ENCODE measurements around the gene BAZ2B. TPM values are rescaled to one million over a fixed set of nuclear protein-coding genes. Genes with fewer than 3 reads are reported as not detected.
"Not testable (repeated sequence)": the region's sequence is repeated elsewhere in the genome, so short reads cannot be mapped to it uniquely, and the experiment has no call there.

Gene BAZ2B
- total RNA-seq, 2 donors from 2014 or later = 60.8 to 84.5 TPM

DNA sequence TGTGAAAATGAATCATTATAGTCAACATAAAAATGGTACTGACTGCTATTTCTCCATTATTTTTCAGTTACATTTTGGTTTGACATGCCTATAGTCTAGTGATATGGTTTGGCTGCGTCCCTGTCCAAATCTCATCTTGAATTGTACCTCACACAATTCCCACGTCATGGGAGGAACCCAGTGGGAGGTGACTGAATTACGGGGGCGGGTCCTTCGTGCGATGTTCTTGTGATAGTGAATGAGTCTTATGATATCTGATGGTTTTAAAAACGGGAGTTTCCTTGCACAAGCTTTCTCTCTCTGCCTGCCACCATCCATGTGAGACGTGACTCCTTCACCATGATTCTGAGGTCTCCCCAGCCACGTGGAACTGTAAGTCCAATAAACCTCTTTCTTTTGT, 70.3 kb downstream of the BAZ2B start:
- no peaks in the 10 kb centered on the region for H3K27me3 ChIP-seq (replicated peaks; ENCODE audit: insufficient read depth)
- 67% methylated on average over 9 of the region's 9 CpGs for whole genome bisulfite sequencing
- intact Hi-C loops (cut with DNase I) = no loop called here
- no peak for DNase-seq (ENCODE audit: low spot score)
- no peak overlapping the region for H3K27ac ChIP-seq
- no peak overlapping the region for H3K4me3 ChIP-seq
- no peaks in the 10 kb centered on the region for H3K36me3 ChIP-seq
- no peak for TF ChIP-seq POLR2AphosphoS5 (IDR thresholded peaks at IDR 0.05)
- no peak for TF ChIP-seq POLR2A (IDR thresholded peaks at IDR 0.05)
- TF ChIP-seq CTCF (IDR thresholded peaks at IDR 0.05) = no peak
- no peaks in the 10 kb centered on the region for H3K9me3 ChIP-seq
- no peaks in the 10 kb centered on the region for H3K4me1 ChIP-seq (replicated peaks)

DNA sequence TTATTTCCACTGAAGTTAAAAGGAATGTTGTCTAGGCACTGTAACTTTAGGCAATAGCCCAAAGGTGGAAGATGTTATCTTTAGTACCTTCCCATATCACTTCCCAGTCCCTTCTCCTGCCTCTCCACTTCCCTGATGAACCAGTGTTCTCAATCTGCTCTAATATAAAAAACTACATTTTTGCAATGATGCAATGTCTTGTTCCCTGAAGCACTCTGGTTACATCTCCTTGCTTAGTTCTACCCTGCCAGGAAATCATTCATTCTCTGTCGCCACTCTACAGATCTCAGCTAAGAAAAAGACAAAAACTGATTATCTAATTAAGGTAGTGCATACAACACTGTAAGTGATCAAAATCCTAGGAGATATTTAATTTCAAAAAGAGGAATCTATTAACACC, 71.3 kb downstream of the BAZ2B start:
- Histone ChIP-seq H3K4me1 (replicated peaks) (no peaks in the 10 kb centered on the region), H3K36me3 (no peaks in the 10 kb centered on the region), H3K27ac (no peak overlapping the region), H3K9me3 (no peaks in the 10 kb centered on the region), H3K27me3 (replicated peaks; ENCODE audit: insufficient read depth) (no peaks in the 10 kb centered on the region), H3K4me3 (no peak overlapping the region)
- intact Hi-C loops (cut with DNase I) = no loop called here
- TF ChIP-seq POLR2A (IDR thresholded peaks at IDR 0.05) = no peak
- TF ChIP-seq CTCF (IDR thresholded peaks at IDR 0.05) = no peak
- TF ChIP-seq POLR2AphosphoS5 (IDR thresholded peaks at IDR 0.05) = no peak
- 92% methylated on average over 1 of the region's 1 CpG for WGBS
- no peak for DNase-seq (ENCODE audit: low spot score)

GRCh38 chr2:159542101-159542500, 74.2 kb downstream of the BAZ2B start:
- no peak for DNase-seq (ENCODE audit: low spot score)
- TF ChIP-seq POLR2A (IDR thresholded peaks at IDR 0.05) (no peak), CTCF (IDR thresholded peaks at IDR 0.05) (no peak), POLR2AphosphoS5 (IDR thresholded peaks at IDR 0.05) (no peak)
- H3K27ac ChIP-seq = no peak overlapping the region
- H3K9me3 ChIP-seq = no peaks in the 10 kb centered on the region
- no peaks in the 10 kb centered on the region for H3K27me3 ChIP-seq (replicated peaks; ENCODE audit: insufficient read depth)
- H3K36me3 ChIP-seq = no peaks in the 10 kb centered on the region
- H3K4me1 ChIP-seq (replicated peaks) = no peaks in the 10 kb centered on the region
- H3K4me3 ChIP-seq = no peak overlapping the region
- intact Hi-C loops (cut with DNase I) = no loop called here

DNA sequence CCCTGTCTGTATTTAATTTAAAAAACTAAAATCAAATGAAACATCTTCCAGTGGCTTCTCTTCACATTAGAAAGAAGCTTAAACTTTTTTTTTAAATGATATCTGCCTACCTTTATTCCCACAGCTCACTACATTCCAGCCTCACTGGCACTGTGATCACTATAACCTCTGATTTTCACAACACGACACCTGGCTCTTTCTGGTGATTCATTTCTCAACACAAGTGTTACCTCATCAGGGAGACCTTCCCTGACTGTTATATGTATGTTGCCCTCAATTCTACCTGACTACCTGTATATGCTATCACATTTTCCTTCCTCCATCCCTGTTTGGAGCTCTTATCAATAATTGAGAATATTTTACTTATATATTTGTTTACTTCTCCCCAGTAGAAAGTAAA, 76.6 kb downstream of the BAZ2B start:
- no peak for DNase-seq (ENCODE audit: low spot score)
- Histone ChIP-seq H3K27ac (no peak overlapping the region), H3K9me3 (no peaks in the 10 kb centered on the region), H3K27me3 (replicated peaks; ENCODE audit: insufficient read depth) (no peaks in the 10 kb centered on the region), H3K36me3 (no peaks in the 10 kb centered on the region), H3K4me3 (no peak overlapping the region), H3K4me1 (replicated peaks) (no peaks in the 10 kb centered on the region)
- intact Hi-C loops (cut with DNase I) = no loop called here
- TF ChIP-seq CTCF (IDR thresholded peaks at IDR 0.05) = no peak
- no peak for TF ChIP-seq POLR2A (IDR thresholded peaks at IDR 0.05)
- no peak for TF ChIP-seq POLR2AphosphoS5 (IDR thresholded peaks at IDR 0.05)
- 100% methylated on average over 1 of the region's 1 CpG for WGBS

GRCh38 chr2:159538801-159539200, 77.5 kb downstream of the BAZ2B start:
- H3K27ac ChIP-seq = no peak overlapping the region
- no peaks in the 10 kb centered on the region for H3K27me3 ChIP-seq (replicated peaks; ENCODE audit: insufficient read depth)
- no peaks in the 10 kb centered on the region for H3K9me3 ChIP-seq
- no peak overlapping the region for H3K4me3 ChIP-seq
- intact Hi-C loops (cut with DNase I) = no loop called here
- no peaks in the 10 kb centered on the region for H3K36me3 ChIP-seq
- no peak for DNase-seq (ENCODE audit: low spot score)
- H3K4me1 ChIP-seq (replicated peaks) = no peaks in the 10 kb centered on the region
- TF ChIP-seq CTCF (IDR thresholded peaks at IDR 0.05) (no peak), POLR2A (IDR thresholded peaks at IDR 0.05) (no peak), POLR2AphosphoS5 (IDR thresholded peaks at IDR 0.05) (no peak)
- 94% methylated on average over 3 of the region's 3 CpGs for WGBS

GRCh38 chr2:159535261-159535660, 81.1 kb downstream of the BAZ2B start:
- H3K27me3 ChIP-seq (replicated peaks; ENCODE audit: insufficient read depth); intact Hi-C loops (cut with DNase I); DNase-seq (ENCODE audit: low spot score); H3K36me3 ChIP-seq; H3K4me3 ChIP-seq; H3K27ac ChIP-seq; H3K9me3 ChIP-seq; H3K4me1 ChIP-seq (replicated peaks): not testable (repeated sequence)
- 92% methylated on average over 4 of the region's 4 CpGs for WGBS
